PC-9 (cell line): ENCODE data around the gene PAX8. TPM values are rescaled to one million over a fixed set of nuclear protein-coding genes. Genes with fewer than 3 reads are reported as not detected.

Experiments used
- BruUV-seq: library from RNA; stranded (reverse); fragments of 400-500 nt; replicated peaks from 2 replicates; lab custom pipeline; 2021; lab: Mats Ljungman, UMichigan
- CTCF ChIA-PET: fragments of 300-600 bp; sonication (Branson Sonifier 250); formaldehyde crosslinking; loops from one replicate; lab custom pipeline; 2022; ENCODE audit warnings: antibody characterized with exemption; lab: Charles Lee
- POLR2A ChIA-PET: fragments of 300-600 bp; sonication (Branson Sonifier 250); formaldehyde crosslinking; loops from one replicate; lab custom pipeline; 2022; ENCODE audit warnings: antibody characterized with exemption; ENCODE audit not compliant: unreplicated experiment; lab: Charles Lee
- DNase-seq, 2 experiments: peaks; one replicate each; pipeline versions ENCODE4 v3.0.0 to v3.0.0-alpha.2; 2015 to 2022; ENCODE audit warnings: mixed read lengths in 1 of 2
- H2AFZ ChIP-seq: fragments of 200-600 bp; sonication (generic); 2 replicates; pipeline ENCODE4 v1.8.1; 2017; ENCODE audit warnings: antibody characterized with exemption
- H3F3A ChIP-seq: fragments of 200-600 bp; sonication (generic); 2 replicates; pipeline ENCODE4 v1.8.1; 2017; ENCODE audit warnings: antibody characterized with exemption, mild to moderate bottlenecking, low read depth; ENCODE audit not compliant: insufficient read depth
- H3K27ac ChIP-seq: fragments of 200-600 bp; sonication (generic); 2 replicates; pipeline ENCODE4 v1.6.1; 2016; ENCODE audit warnings: mixed run types
- H3K27me3 ChIP-seq: fragments of 200-600 bp; sonication (generic); 2 replicates; pipeline ENCODE4 v1.6.1; 2016; ENCODE audit warnings: low read depth, mixed run types; ENCODE audit not compliant: insufficient read depth
- H3K36me3 ChIP-seq: fragments of 200-600 bp; sonication (generic); 2 replicates; pipeline ENCODE4 v1.6.1; 2016; ENCODE audit warnings: low read depth, mixed run types
- H3K4me1 ChIP-seq: fragments of 200-600 bp; sonication (generic); replicated peaks from 2 replicates; pipeline ENCODE4 v1.6.1; 2016; ENCODE audit warnings: mixed run types; ENCODE audit not compliant: insufficient read depth
- H3K4me2 ChIP-seq: fragments of 200-600 bp; sonication (generic); 2 replicates; pipeline ENCODE4 v1.6.1; 2017; ENCODE audit warnings: mixed run types
- H3K4me3 ChIP-seq: fragments of 200-600 bp; sonication (generic); 2 replicates; pipeline ENCODE4 v1.6.1; 2016; ENCODE audit warnings: mixed run types
- H3K79me2 ChIP-seq: fragments of 200-600 bp; sonication (generic); 2 replicates; pipeline ENCODE4 v1.6.1; 2017; ENCODE audit warnings: low read depth, mixed run types
- H3K9me2 ChIP-seq: fragments of 200-600 bp; sonication (generic); 2 replicates; pipeline ENCODE4 v1.8.1; 2017; ENCODE audit warnings: mild to moderate bottlenecking; ENCODE audit not compliant: insufficient read depth
- H3K9me3 ChIP-seq: fragments of 200-600 bp; sonication (generic); 2 replicates; pipeline ENCODE4 v1.8.1; 2016; ENCODE audit warnings: low read depth; ENCODE audit not compliant: insufficient read depth
- H4K20me1 ChIP-seq: fragments of 200-600 bp; sonication (generic); 2 replicates; pipeline ENCODE4 v1.8.1; 2017; ENCODE audit not compliant: insufficient read depth
- EZH2 ChIP-seq: fragments of 200-600 bp; sonication (generic); IDR thresholded peaks from 2 replicates; pipeline ENCODE4 v1.8.0; 2017; ENCODE audit warnings: antibody characterized with exemption, low read depth
- intact Hi-C: fragments of 100-400 bp; cut with micrococcal nuclease; formaldehyde crosslinking; loops from one replicate; pipeline ENCODE4 v1.10.0; 2022; ENCODE audit not compliant: unreplicated experiment
- total RNA-seq: library from RNA; stranded (reverse); gene quantifications from 2 replicates; pipeline ENCODE4 v1.2.3, GENCODE V29; 2021
- TF ChIP-seq, protein P1 (sequence below): fragments of 200-600 bp; sonication (generic); conservative IDR thresholded peaks from 2 replicates; pipeline ENCODE4 v1.6.1; 2017; ENCODE audit warnings: mixed run types, antibody characterized with exemption, mild to moderate bottlenecking, moderate library complexity

PAX8 gene
- total RNA-seq, 1 experiment from 2014 or later: 5.8 TPM

DNA sequence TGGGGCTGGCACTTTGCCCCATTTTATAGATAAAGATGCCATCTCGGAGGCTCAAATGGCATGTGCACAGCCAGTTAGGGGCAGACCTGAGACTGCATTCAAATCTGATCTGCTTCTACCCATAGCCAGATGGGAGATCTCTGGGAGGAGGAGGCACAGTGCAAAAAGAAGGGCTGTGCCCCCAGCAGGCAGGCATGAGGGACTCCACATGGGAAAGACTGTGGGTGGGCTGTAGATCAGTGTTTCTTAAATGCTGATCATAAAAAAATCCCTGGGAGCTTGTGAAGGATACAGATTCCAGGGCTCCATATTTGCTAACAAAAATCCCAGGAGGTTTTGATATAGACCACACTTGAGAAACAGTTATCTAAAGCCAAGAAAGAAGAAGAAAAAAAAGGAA is 15.2 kb downstream of the PAX8 start:
- no peak overlapping the region for H3K4me3 ChIP-seq
- H3K27ac ChIP-seq: no peak overlapping the region
- no peak for TF ChIP-seq EZH2
- TF ChIP-seq, protein P1, sequence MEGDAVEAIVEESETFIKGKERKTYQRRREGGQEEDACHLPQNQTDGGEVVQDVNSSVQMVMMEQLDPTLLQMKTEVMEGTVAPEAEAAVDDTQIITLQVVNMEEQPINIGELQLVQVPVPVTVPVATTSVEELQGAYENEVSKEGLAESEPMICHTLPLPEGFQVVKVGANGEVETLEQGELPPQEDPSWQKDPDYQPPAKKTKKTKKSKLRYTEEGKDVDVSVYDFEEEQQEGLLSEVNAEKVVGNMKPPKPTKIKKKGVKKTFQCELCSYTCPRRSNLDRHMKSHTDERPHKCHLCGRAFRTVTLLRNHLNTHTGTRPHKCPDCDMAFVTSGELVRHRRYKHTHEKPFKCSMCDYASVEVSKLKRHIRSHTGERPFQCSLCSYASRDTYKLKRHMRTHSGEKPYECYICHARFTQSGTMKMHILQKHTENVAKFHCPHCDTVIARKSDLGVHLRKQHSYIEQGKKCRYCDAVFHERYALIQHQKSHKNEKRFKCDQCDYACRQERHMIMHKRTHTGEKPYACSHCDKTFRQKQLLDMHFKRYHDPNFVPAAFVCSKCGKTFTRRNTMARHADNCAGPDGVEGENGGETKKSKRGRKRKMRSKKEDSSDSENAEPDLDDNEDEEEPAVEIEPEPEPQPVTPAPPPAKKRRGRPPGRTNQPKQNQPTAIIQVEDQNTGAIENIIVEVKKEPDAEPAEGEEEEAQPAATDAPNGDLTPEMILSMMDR: no peak
- no peaks in the 10 kb centered on the region for H3K27me3 ChIP-seq
- CTCF ChIA-PET: no interaction called here
- H3K4me1 ChIP-seq: no peaks in the 10 kb centered on the region
- H3K36me3 ChIP-seq: peaks cover 15% of the 10 kb centered on the region; the same call in 1 of the 2 replicates
- no peaks in the 10 kb centered on the region for H3K79me2 ChIP-seq
- no peak for DNase-seq
- no peaks in the 10 kb centered on the region for H3F3A ChIP-seq
- no peaks in the 10 kb centered on the region for H3K9me2 ChIP-seq
- POLR2A ChIA-PET: no interaction called here
- BruUV-seq: no TSS peak
- intact Hi-C loops: no loop called here
- no peaks in the 10 kb centered on the region for H3K9me3 ChIP-seq
- H3K4me2 ChIP-seq: no peak overlapping the region
- H2AFZ ChIP-seq: no peak overlapping the region
- no peaks in the 10 kb centered on the region for H4K20me1 ChIP-seq

DNA sequence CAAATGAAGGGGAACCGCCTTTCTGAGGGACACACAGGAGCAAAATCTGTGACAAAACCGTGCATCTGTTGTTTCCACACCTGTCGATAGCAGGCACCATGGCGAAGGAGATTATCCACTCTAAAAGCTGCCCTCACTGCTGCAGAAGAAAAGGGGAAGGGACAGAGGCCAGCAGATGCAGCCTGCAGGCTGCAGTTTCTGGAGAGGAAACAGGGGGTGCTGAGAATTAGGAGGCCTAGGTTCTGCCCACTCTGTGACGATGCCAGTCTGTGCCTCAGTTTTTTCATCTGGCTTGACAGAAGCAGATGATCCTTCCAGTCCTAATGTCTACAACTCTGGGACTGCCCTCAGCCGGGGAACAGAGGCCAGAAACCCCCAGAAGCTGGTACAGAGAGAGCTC is 17.7 kb downstream of the PAX8 start:
- no peaks in the 10 kb centered on the region for H3K4me1 ChIP-seq
- POLR2A ChIA-PET: no interaction called here
- CTCF ChIA-PET: no interaction called here
- H3K27me3 ChIP-seq: no peaks in the 10 kb centered on the region
- peaks cover 15% of the 10 kb centered on the region; the same call in 1 of the 2 replicates for H3K36me3 ChIP-seq
- no peaks in the 10 kb centered on the region for H4K20me1 ChIP-seq
- DNase-seq: no peak
- H3F3A ChIP-seq: no peaks in the 10 kb centered on the region
- intact Hi-C loops: no loop called here
- no peaks in the 10 kb centered on the region for H3K9me3 ChIP-seq
- TF ChIP-seq, protein P1: no peak
- no peak for TF ChIP-seq EZH2
- H3K9me2 ChIP-seq: no peaks in the 10 kb centered on the region
- H2AFZ ChIP-seq: no peak overlapping the region
- no peak overlapping the region for H3K4me2 ChIP-seq
- no TSS peak for BruUV-seq
- H3K79me2 ChIP-seq: no peaks in the 10 kb centered on the region
- no peak overlapping the region for H3K27ac ChIP-seq
- H3K4me3 ChIP-seq: no peak overlapping the region

DNA sequence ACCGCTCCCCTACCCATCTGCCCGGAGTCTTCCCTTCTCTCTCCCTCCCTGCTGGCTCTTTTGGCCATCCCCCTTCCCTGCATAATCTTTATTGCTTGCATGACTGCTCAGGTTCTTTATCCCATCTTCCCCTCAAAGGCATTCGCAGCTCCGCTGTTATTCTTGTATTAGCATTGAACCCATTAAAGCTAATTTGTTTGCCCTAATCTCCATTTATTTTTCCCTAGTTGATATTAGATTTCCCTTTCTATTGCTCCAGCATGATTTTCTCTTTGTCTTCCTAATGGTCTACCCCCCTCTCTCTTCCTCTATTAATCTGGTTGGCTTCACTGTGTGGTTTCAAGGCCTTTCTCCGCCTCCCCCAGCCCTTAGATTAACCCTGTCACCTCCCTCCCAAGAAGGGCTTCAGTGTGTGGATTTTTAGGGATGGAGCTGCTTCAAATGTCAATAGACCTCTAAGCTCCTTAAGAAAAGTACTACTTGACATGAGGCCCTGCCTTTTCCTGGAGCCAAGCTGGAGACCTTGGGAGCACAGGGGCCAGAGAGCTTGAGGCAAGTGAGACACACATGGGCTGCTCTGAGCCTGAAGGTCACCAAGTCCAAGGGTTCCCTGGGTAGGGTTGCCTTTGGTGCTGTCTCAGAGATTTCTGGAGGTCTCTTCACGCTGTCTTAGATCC is 20.1 kb downstream of the PAX8 start:
- H3K36me3 ChIP-seq: peaks cover 14% of the 10 kb centered on the region; the same call in 1 of the 2 replicates
- H4K20me1 ChIP-seq: no peaks in the 10 kb centered on the region
- H3K4me3 ChIP-seq: no peak overlapping the region
- H2AFZ ChIP-seq: no peak overlapping the region
- no peaks in the 10 kb centered on the region for H3K9me3 ChIP-seq
- ChIA-PET CTCF (no interaction called here), POLR2A (no interaction called here)
- no peaks in the 10 kb centered on the region for H3K4me1 ChIP-seq
- no peaks in the 10 kb centered on the region for H3K9me2 ChIP-seq
- no TSS peak for BruUV-seq
- no peaks in the 10 kb centered on the region for H3K27me3 ChIP-seq
- no peak overlapping the region for H3K27ac ChIP-seq
- intact Hi-C loops: no loop called here
- DNase-seq: no peak
- H3K79me2 ChIP-seq: no peaks in the 10 kb centered on the region
- no peak for TF ChIP-seq EZH2
- TF ChIP-seq, protein P1: no peak
- no peak overlapping the region for H3K4me2 ChIP-seq
- H3F3A ChIP-seq: no peaks in the 10 kb centered on the region
